Activated T-cell treated with anti-CD3 and anti-CD28 coated beads, Interleukin-2, amount 50 U/mL, for 48 hours (primary cell): ENCODE measurements around the gene ZNF565.
"Not testable (repeated sequence)": the region's sequence is repeated elsewhere in the genome, so short reads cannot be mapped to it uniquely, and the experiment has no call there.

Source experiments
- DNase-seq, 2 experiments: peaks; one replicate each; pipeline ENCODE4 v3.0.0-alpha.2; 2020

The ZNF565 gene

GRCh38 chr19:36210497-36210896, 4.0 kb downstream of the ZNF565 start:
- DNase-seq: no peak

- DNase-seq: no peak
Observed at GRCh38 chr19:36209372-36209771, 5.1 kb downstream of the ZNF565 start.

- no peak for DNase-seq
Observed at GRCh38 chr19:36207605-36208252, 6.7 kb downstream of the ZNF565 start.

GRCh38 chr19:36203293-36203692, 11.2 kb downstream of the ZNF565 start:
- DNase-seq: no peak

GRCh38 chr19:36201684-36202083, 12.8 kb downstream of the ZNF565 start:
- DNase-seq: no peak

- no peak for DNase-seq
Observed at GRCh38 chr19:36198119-36198518, 16.3 kb downstream of the ZNF565 start.

GRCh38 chr19:36196249-36196648, 18.2 kb downstream of the ZNF565 start:
- DNase-seq: no peak

GRCh38 chr19:36186722-36187121, 27.7 kb downstream of the ZNF565 start:
- not testable (repeated sequence) for DNase-seq

- DNase-seq: no peak
Observed at GRCh38 chr19:36183245-36183628, 31.2 kb downstream of the ZNF565 start.

GRCh38 chr19:36182612-36183244, 31.7 kb downstream of the ZNF565 start:
- DNase-seq: no peak

GRCh38 chr19:36179077-36179476, 35.4 kb downstream of the ZNF565 start:
- DNase-seq: not testable (repeated sequence)

- DNase-seq: not testable (repeated sequence)
Observed at GRCh38 chr19:36173846-36174245, 40.6 kb downstream of the ZNF565 start.

GRCh38 chr19:36172852-36173251, 41.6 kb downstream of the ZNF565 start:
- DNase-seq: no peak

GRCh38 chr19:36169084-36169760, 45.2 kb downstream of the ZNF565 start:
- DNase-seq: no peak

- no peak for DNase-seq
Observed at GRCh38 chr19:36163813-36164212, 50.7 kb downstream of the ZNF565 start.

GRCh38 chr19:36160821-36161596, 53.5 kb downstream of the ZNF565 start:
- no peak for DNase-seq

- DNase-seq: no peak
Observed at GRCh38 chr19:36153126-36153525, 61.3 kb downstream of the ZNF565 start.

GRCh38 chr19:36152352-36153091, 61.9 kb downstream of the ZNF565 start, which contains the start of gene COX7A1:
COX7A1 (minus strand) TSS chr19:36152447; CDS start chr19:36152407, 40 bp downstream.
- DNase-seq: no peak

- no peak for DNase-seq
Observed at GRCh38 chr19:36152019-36152351, 62.5 kb downstream of the ZNF565 start.

- no peak for DNase-seq
Observed at GRCh38 chr19:36151144-36152018, 63.1 kb downstream of the ZNF565 start.

- no peak for DNase-seq
Observed at GRCh38 chr19:36150586-36150985, 63.9 kb downstream of the ZNF565 start.
